ENCODE results near the gene RRAS2. TPM values are rescaled to one million over a fixed set of nuclear protein-coding genes. Genes with fewer than 3 reads are reported as not detected.

The RRAS2 gene
- total and polyA plus RNA-seq, 2 experiments from 2014 or later, result 50.7 to 72.9 TPM

DNA sequence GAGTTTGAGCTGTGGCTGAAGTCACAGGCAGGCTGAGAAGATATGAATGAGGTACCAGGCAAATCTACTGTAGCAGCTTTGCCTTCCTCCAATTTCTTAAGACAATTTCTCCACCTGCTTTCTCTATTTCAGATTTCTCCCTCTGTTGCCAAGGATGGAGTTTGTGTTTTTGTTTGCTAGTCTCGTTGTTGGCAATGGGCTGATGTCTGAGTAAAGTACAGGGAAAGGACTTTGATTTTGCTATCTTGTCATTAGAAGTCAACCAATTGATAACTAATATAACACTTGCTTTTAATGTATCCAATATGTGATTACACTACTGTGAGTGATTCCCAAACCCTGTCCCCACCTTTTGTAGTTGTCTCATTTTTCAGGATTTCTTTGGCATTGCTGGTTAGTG lies 40.1 kb upstream of the RRAS2 start:
- Histone ChIP-seq H3K79me2 (no peaks in the 10 kb centered on the region), H3K27ac (no peak overlapping the region), H3K27me3 (peaks cover 3% of the 10 kb centered on the region), H3K4me1 (ENCODE audit: insufficient read depth) (no peaks in the 10 kb centered on the region), H3K4me2 (no peak overlapping the region), H4K20me1 (ENCODE audit: insufficient read depth, poor library complexity, severe bottlenecking) (no peaks in the 10 kb centered on the region), H3K36me3 (replicated peaks; ENCODE audit: insufficient read depth, low read depth) (no peaks in the 10 kb centered on the region), H3K9me2 (replicated peaks; ENCODE audit: insufficient read depth) (no peaks in the 10 kb centered on the region), H3K4me3 (no peak overlapping the region), H2AFZ (no peak overlapping the region), H3K9me3 (ENCODE audit: low read depth) (no peaks in the 10 kb centered on the region)
- TF ChIP-seq EZH2phosphoT487 (IDR thresholded peaks at IDR 0.05; ENCODE audit: low read depth, severe bottlenecking, unreplicated experiment) (no peak), EZH2 (IDR thresholded peaks at IDR 0.05; ENCODE audit: borderline replicate concordance) (no peak)
- TF ChIP-seq, protein P1, sequence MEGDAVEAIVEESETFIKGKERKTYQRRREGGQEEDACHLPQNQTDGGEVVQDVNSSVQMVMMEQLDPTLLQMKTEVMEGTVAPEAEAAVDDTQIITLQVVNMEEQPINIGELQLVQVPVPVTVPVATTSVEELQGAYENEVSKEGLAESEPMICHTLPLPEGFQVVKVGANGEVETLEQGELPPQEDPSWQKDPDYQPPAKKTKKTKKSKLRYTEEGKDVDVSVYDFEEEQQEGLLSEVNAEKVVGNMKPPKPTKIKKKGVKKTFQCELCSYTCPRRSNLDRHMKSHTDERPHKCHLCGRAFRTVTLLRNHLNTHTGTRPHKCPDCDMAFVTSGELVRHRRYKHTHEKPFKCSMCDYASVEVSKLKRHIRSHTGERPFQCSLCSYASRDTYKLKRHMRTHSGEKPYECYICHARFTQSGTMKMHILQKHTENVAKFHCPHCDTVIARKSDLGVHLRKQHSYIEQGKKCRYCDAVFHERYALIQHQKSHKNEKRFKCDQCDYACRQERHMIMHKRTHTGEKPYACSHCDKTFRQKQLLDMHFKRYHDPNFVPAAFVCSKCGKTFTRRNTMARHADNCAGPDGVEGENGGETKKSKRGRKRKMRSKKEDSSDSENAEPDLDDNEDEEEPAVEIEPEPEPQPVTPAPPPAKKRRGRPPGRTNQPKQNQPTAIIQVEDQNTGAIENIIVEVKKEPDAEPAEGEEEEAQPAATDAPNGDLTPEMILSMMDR (IDR thresholded peaks at IDR 0.05; ENCODE audit: poor library complexity), result no peak
- no peak for DNase-seq (ENCODE audit: low spot score)
- 91% methylated on average over 1 of the region's 1 CpG for WGBS (ENCODE audit: low lambda C conversion rate, missing lambda C conversion rate)

DNA sequence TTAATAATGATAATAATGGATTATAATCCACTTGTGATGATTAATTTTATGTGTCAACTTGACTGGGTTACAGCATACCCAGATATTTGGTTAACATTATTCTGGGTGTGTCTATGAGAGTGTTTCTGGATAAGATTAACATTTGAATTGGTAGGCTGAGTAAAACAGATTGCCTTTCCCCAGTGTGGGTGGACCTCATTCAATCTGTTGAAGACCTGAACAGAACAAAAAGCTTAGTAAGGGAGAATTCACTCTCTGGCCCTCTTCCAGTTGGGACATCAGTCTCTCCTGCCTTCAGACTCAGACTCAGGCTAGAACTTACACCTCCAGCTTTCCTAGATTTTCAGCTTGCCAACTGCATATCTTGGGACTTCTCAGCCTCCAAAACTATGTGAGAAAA lies 37.3 kb upstream of the RRAS2 start:
- DNase-seq (ENCODE audit: low spot score), result no peak
- Histone ChIP-seq H3K27ac (no peak overlapping the region), H3K79me2 (no peaks in the 10 kb centered on the region), H2AFZ (no peak overlapping the region), H3K4me1 (ENCODE audit: insufficient read depth) (no peaks in the 10 kb centered on the region), H3K36me3 (replicated peaks; ENCODE audit: insufficient read depth, low read depth) (no peaks in the 10 kb centered on the region), H3K9me2 (replicated peaks; ENCODE audit: insufficient read depth) (no peaks in the 10 kb centered on the region), H3K4me3 (no peak overlapping the region), H4K20me1 (ENCODE audit: insufficient read depth, poor library complexity, severe bottlenecking) (no peaks in the 10 kb centered on the region), H3K9me3 (ENCODE audit: low read depth) (no peaks in the 10 kb centered on the region), H3K27me3 (peaks cover 3% of the 10 kb centered on the region), H3K4me2 (no peak overlapping the region)
- TF ChIP-seq EZH2phosphoT487 (IDR thresholded peaks at IDR 0.05; ENCODE audit: low read depth, severe bottlenecking, unreplicated experiment) (no peak), EZH2 (IDR thresholded peaks at IDR 0.05; ENCODE audit: borderline replicate concordance) (no peak)
- TF ChIP-seq, protein P1 (IDR thresholded peaks at IDR 0.05; ENCODE audit: poor library complexity), result no peak

DNA sequence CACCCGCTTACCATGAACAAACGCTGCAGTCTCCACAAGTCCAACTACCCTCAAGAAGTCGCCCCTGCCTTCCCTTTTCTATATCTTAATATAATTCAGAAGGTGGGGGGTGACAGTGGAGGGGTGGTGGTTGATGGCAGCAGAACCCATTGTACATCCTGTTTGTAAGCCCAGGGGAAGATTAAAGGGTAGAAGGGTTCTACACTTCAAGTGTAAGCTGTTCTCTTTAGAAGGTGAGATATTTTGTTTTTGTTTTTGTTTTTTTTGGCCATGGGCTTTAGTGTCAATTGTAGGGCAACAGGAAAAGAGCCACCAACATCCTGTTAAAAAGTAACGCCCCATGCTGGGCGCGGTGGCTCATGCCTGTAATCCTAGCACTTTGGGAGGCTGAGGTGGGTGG lies 34.9 kb upstream of the RRAS2 start:
- H3K27me3 ChIP-seq, result peaks cover 3% of the 10 kb centered on the region
- no peak overlapping the region for H3K4me2 ChIP-seq
- no peak for TF ChIP-seq EZH2 (IDR thresholded peaks at IDR 0.05; ENCODE audit: borderline replicate concordance)
- TF ChIP-seq, protein P1 (IDR thresholded peaks at IDR 0.05; ENCODE audit: poor library complexity), result no peak
- no peak for TF ChIP-seq EZH2phosphoT487 (IDR thresholded peaks at IDR 0.05; ENCODE audit: low read depth, severe bottlenecking, unreplicated experiment)
- H3K9me2 ChIP-seq (replicated peaks; ENCODE audit: insufficient read depth), result no peaks in the 10 kb centered on the region
- DNase-seq (ENCODE audit: low spot score), result no peak
- H4K20me1 ChIP-seq (ENCODE audit: insufficient read depth, poor library complexity, severe bottlenecking), result no peaks in the 10 kb centered on the region
- no peak overlapping the region for H3K27ac ChIP-seq
- no peaks in the 10 kb centered on the region for H3K36me3 ChIP-seq (replicated peaks; ENCODE audit: insufficient read depth, low read depth)
- no peak overlapping the region for H2AFZ ChIP-seq
- no peaks in the 10 kb centered on the region for H3K9me3 ChIP-seq (ENCODE audit: low read depth)
- no peaks in the 10 kb centered on the region for H3K4me1 ChIP-seq (ENCODE audit: insufficient read depth)
- WGBS (ENCODE audit: low lambda C conversion rate, missing lambda C conversion rate), result over 99% methylated on average over 6 of the region's 6 CpGs
- no peaks in the 10 kb centered on the region for H3K79me2 ChIP-seq
- H3K4me3 ChIP-seq, result no peak overlapping the region

DNA sequence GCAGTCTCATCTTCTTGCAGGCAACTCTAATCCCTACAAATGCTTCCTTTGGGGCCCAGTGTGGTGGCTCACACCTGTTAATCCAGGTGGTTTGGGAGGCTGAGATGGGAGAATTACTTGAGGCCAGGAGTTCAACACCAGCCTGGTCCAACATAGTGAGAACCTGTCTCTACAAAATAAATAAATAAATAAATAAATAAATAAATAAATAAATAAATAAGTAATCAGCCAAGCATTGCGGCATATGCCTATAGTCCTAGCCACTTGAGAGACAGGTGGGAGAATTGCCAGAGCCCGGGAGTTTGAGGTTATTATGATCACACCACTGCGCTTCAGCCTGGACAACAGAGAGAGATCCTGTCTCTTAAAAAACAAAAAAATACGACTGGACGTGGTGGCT lies 34.1 kb upstream of the RRAS2 start:
- peaks cover 3% of the 10 kb centered on the region for H3K27me3 ChIP-seq
- no peaks in the 10 kb centered on the region for H3K79me2 ChIP-seq
- H3K9me2 ChIP-seq (replicated peaks; ENCODE audit: insufficient read depth), result no peaks in the 10 kb centered on the region
- H3K4me3 ChIP-seq, result no peak overlapping the region
- H2AFZ ChIP-seq, result no peak overlapping the region
- H3K9me3 ChIP-seq (ENCODE audit: low read depth), result no peaks in the 10 kb centered on the region
- DNase-seq (ENCODE audit: low spot score), result no peak
- H3K4me2 ChIP-seq, result no peak overlapping the region
- 97% methylated on average over 5 of the region's 5 CpGs for WGBS (ENCODE audit: low lambda C conversion rate, missing lambda C conversion rate)
- no peaks in the 10 kb centered on the region for H3K4me1 ChIP-seq (ENCODE audit: insufficient read depth)
- TF ChIP-seq EZH2phosphoT487 (IDR thresholded peaks at IDR 0.05; ENCODE audit: low read depth, severe bottlenecking, unreplicated experiment) (no peak), EZH2 (IDR thresholded peaks at IDR 0.05; ENCODE audit: borderline replicate concordance) (no peak)
- TF ChIP-seq, protein P1 (IDR thresholded peaks at IDR 0.05; ENCODE audit: poor library complexity), result no peak
- H4K20me1 ChIP-seq (ENCODE audit: insufficient read depth, poor library complexity, severe bottlenecking), result no peaks in the 10 kb centered on the region
- no peaks in the 10 kb centered on the region for H3K36me3 ChIP-seq (replicated peaks; ENCODE audit: insufficient read depth, low read depth)
- no peak overlapping the region for H3K27ac ChIP-seq

Measured in hepatocyte (in vitro differentiated cells).